HG03045 (cell line): ENCODE results near the gene ABCD1.

Experiments
- ATAC-seq: cut with Tn5 transposase; IDR thresholded peaks from one replicate; pipeline ENCODE4 v1.9.1; 2021; ENCODE audit warnings: mild to moderate bottlenecking, moderate library complexity; ENCODE audit not compliant: unreplicated experiment

The ABCD1 gene

DNA sequence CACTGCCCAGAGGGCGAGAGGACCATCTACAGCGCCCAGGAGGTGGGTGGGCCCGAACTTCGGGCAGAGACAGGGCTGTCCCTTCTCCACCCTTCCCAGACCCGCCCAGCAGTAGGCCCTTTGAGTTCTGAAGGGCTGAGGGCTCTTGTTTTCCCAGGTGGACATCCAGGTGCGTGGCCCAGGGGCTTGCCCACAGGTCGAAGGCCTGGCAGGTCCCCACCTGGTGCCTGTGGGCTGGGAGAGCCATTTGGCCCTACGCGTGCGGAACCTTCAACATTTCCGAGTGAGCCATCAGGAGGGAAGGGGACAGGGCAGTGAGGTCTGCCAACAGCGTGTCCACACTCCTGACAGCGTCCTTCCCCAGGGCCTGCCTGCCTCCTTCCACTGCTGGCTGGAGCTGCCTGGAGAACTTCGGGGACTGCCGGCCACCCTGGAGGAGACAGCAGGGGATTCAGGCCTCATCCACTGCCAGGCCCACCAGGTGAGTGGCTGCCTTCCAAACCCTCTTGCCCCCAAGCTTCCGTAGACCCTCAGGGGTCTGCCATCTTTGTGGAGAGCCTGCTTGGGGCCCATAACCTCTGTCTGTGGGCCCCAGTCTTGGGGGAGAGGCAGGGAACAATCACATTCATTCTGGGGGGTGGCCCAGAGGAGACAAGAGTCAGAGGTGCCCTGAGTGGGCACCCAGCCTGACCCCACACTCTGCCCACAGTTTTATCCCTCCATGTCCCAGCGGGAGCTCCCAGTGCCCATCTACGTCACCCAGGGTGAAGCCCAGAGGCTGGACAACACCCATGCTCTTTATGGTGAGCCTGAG lies 46.2 kb downstream of the ABCD1 start:
- ATAC-seq = no peak

DNA sequence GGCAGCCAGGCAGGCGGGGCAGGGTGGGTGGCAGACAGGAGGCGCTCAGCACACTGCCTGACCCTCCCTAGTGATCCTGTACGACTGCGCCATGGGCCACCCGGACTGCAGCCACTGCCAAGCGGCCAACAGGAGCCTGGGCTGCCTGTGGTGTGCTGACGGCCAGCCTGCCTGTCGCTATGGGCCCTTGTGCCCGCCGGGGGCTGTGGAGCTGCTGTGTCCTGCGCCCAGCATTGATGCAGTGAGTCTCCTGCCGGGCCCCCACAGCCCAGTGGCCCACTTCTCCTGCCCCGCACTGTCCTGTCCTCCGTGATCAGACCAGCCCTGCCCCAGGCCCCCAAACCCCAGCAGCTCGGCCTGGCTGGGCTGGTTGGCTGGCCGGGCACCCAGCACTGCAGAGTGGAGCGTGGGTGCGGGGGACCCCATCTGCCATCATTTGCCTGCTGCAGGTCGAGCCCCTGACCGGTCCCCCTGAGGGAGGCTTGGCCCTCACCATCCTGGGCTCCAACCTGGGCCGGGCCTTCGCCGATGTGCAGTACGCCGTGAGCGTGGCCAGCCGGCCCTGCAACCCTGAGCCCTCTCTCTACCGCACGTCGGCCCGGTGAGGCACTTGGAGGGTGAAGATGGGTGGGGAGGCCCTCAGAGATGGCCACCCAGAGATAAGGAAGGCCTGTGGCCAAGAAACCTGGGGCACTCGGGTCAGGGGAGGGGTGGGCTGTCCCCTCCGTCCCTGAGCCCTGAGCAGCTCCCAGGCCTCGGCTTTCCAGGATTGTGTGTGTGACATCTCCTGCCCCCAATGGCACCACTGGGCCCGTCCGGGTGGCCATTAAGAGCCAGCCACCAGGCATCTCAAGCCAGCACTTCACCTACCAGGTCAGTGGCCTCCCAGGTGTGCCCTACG lies 47.0 kb downstream of the ABCD1 start:
- no peak for ATAC-seq

GRCh38 chrX:153772316-153773217 lies 47.9 kb downstream of the ABCD1 start:
- ATAC-seq = no peak

DNA sequence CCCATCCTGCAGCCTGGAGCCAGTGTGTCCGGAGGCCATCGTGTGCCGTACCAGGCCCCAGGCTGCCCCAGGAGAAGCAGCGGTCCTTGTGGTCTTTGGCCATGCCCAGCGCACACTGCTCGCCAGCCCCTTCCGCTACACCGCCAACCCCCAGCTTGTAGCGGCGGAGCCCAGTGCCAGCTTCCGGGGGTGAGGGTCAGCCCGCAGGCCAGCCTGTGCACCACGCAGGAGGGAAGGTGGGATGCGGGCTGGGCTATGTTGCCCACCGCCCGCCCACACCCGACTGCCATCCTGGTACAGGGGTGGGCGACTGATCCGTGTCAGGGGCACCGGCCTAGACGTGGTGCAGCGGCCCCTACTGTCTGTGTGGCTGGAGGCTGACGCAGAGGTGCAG lies 48.6 kb downstream of the ABCD1 start:
- no peak for ATAC-seq

- no peak for ATAC-seq
Measured at GRCh38 chrX:153773741-153774575, 49.3 kb downstream of the ABCD1 start.

GRCh38 chrX:153774576-153775292 lies 50.1 kb downstream of the ABCD1 start:
- no peak for ATAC-seq

- no peak for ATAC-seq
Measured at GRCh38 chrX:153775293-153776119, 50.9 kb downstream of the ABCD1 start.

GRCh38 chrX:153776120-153776599 lies 51.5 kb downstream of the ABCD1 start:
- ATAC-seq = no peak

- ATAC-seq = no peak
Measured at GRCh38 chrX:153776611-153777045, 52.0 kb downstream of the ABCD1 start.

GRCh38 chrX:153777261-153778090 lies 52.8 kb downstream of the ABCD1 start:
- no peak for ATAC-seq

DNA sequence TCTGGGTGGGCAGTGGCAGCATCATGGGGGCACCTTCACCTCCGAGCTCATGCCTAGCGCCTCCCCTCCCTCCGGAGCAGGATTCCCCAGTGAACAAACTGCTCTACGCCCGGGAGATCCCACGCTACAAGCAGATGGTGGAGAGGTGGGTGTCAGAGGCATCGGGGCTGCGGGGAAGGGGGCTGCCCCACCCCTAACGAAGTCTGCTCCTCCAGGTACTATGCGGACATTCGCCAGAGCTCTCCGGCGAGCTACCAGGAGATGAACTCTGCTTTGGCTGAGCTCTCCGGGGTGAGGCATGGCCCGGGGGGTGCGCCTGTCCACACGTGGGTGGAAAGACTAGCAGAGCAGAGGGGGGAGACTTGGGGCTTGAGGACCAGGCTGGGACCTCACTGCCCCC lies 53.5 kb downstream of the ABCD1 start:
- no peak for ATAC-seq

DNA sequence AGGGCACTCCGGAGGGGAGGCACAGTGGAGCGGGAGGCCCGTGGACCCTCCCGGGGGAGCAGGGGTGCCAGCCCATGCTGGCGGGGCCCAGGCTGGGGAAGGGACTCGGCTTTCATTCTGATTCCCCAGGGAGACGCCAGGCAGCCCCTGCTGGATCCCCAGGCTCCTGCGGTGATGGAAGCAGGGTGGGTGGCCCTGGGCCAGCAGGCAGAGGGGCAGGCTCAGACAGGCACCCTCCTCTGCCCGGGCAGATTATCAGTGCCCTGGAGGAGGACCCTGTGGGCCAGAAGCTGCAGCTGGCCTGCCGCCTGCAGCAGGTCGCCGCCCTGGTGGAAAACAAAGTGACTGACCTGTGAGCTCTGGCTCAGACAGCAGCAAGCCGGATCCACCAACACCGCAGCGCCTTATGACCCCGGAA lies 54.0 kb downstream of the ABCD1 start:
- ATAC-seq = no peak

- ATAC-seq = no peak
Measured at GRCh38 chrX:153779891-153780677, 55.4 kb downstream of the ABCD1 start.

DNA sequence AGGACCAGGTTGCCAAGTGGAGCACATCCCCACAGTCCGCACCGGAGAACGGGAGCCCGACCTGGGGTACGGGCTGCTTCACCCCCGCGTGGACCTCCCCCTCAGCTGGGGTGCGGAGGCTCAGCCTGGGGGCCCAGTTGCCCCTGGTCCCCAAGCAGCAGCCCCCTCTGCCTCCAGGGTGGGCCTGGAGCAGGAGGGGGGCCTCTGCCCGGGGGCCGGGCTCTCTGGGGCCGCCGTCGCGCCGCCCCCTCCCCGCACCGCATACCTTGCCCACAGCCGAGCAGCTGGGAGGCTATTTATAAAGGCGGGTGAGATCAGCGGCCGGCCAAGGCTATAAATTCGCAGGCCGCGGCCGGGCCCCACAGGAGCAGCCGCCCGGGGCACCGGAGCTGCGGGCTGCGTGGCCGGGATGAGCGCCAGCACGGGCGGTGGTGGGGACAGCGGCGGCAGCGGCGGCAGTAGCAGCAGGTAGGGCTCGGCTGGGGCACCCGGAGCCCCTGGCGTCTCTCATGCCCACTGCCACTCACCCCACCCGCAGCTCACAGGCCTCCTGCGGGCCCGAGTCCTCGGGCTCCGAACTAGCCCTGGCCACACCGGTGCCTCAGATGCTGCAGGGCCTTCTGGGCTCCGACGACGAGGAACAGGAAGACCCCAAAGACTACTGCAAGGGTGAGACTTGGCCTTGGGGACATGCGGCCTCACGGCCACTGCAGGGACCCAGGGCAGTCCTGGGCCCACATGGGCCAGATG lies 56.2 kb downstream of the ABCD1 start, which contains the start of gene SRPK3:
SRPK3 (plus strand) TSS at position 364 of the 750 bp plus-strand sequence; CDS start at position 410, 46 bp downstream.
- no peak for ATAC-seq

DNA sequence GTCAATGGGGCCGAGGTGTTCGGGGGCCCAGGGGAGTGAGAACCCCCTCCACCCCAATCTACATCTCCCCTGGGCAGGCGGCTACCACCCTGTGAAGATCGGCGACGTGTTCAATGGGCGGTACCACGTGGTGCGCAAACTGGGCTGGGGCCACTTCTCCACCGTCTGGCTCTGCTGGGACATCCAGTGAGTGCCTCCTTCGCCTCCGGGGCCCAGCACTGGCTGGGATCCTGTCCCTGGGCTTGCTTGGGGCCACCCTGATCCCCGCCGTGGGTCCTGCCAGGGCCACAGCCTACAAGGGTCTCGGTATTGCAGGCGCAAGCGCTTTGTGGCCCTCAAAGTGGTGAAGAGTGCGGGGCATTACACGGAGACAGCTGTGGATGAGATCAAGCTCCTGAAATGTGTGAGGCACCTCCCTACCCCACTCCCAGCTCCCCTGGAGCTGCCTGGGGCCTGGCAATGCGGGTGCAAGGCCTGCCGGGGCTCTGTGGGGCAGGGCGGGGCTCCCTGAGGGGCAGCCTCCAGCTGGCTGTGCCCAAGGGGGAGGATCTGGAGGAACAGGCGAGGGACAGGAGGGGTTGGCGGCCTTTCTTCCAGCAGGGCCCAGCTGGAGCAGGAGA lies 56.9 kb downstream of the ABCD1 start:
- no peak for ATAC-seq
